WTC11 (cell line): ENCODE data around the gene UCK1. TPM values are rescaled to one million over a fixed set of nuclear protein-coding genes. Genes with fewer than 3 reads are reported as not detected.
A peak's percentile ranks its signal among the peaks of the same experiment; 100 is the strongest.

ENCODE experiments used
- ATF1 ChIP-seq: sonication (generic); formaldehyde crosslinking; IDR thresholded peaks from 2 replicates; pipeline ENCODE4 v1.8.1; 2023; ENCODE audit warnings: mild to moderate bottlenecking, moderate library complexity, missing genetic modification reagents
- CBFB ChIP-seq: sonication (generic); formaldehyde crosslinking; IDR thresholded peaks from 2 replicates; pipeline ENCODE4 v1.8.1; 2022; ENCODE audit warnings: mild to moderate bottlenecking, low read depth, missing genetic modification reagents
- CREB1 ChIP-seq: sonication (generic); formaldehyde crosslinking; IDR thresholded peaks from 2 replicates; pipeline ENCODE4 v1.8.0; 2023; ENCODE audit warnings: mild to moderate bottlenecking, missing genetic modification reagents
- FOXJ3 ChIP-seq: sonication (generic); formaldehyde crosslinking; IDR thresholded peaks from 2 replicates; pipeline ENCODE4 v1.9.0; 2021; ENCODE audit warnings: missing genetic modification reagents, mild to moderate bottlenecking, borderline replicate concordance
- GABPB1 ChIP-seq: sonication (generic); formaldehyde crosslinking; IDR thresholded peaks from 2 replicates; pipeline ENCODE4 v1.8.1; 2023; ENCODE audit warnings: mild to moderate bottlenecking, missing genetic modification reagents
- JAZF1 ChIP-seq: fragments of 250-450 bp; sonication (Bioruptor Pico); IDR thresholded peaks from 2 replicates; pipeline ENCODE4 v1.9.0; 2021; ENCODE audit warnings: moderate library complexity, mild to moderate bottlenecking, inconsistent platforms
- PRRX2 ChIP-seq: fragments of 250-450 bp; sonication (Bioruptor Pico); IDR thresholded peaks from 2 replicates; pipeline ENCODE4 v1.8.0; 2021; ENCODE audit warnings: mild to moderate bottlenecking
- RELA ChIP-seq: sonication (generic); formaldehyde crosslinking; IDR thresholded peaks from 2 replicates; pipeline ENCODE4 v1.8.1; 2022; ENCODE audit warnings: missing genetic modification reagents, mild to moderate bottlenecking, borderline replicate concordance
- SP1 ChIP-seq: sonication (generic); formaldehyde crosslinking; conservative IDR thresholded peaks from 2 replicates; pipeline ENCODE4 v1.8.1; 2022; ENCODE audit warnings: missing genetic modification reagents
- ZBTB21 ChIP-seq: sonication (generic); formaldehyde crosslinking; IDR thresholded peaks from 2 replicates; pipeline ENCODE4 v1.8.1; 2023; ENCODE audit warnings: mild to moderate bottlenecking, missing genetic modification reagents, borderline replicate concordance
- ZNF121 ChIP-seq: sonication (generic); formaldehyde crosslinking; IDR thresholded peaks from 2 replicates; pipeline ENCODE4 v1.8.0; 2023; ENCODE audit warnings: missing genetic modification reagents
- ZNF317 ChIP-seq: sonication (generic); formaldehyde crosslinking; IDR thresholded peaks from 2 replicates; pipeline ENCODE4 v1.8.1; 2023; ENCODE audit warnings: low read depth, mild to moderate bottlenecking, moderate library complexity, missing genetic modification reagents, borderline replicate concordance
- ZNF671 ChIP-seq: fragments of 250-450 bp; sonication (Bioruptor Pico); IDR thresholded peaks from 2 replicates; pipeline ENCODE4 v1.8.0; 2021; ENCODE audit warnings: mild to moderate bottlenecking
- total RNA-seq: library from RNA; stranded (reverse); gene quantifications from 3 replicates; pipeline ENCODE4 v1.2.3, GENCODE V29; 2021
- TF ChIP-seq, protein P1 (sequence below): sonication (generic); formaldehyde crosslinking; IDR thresholded peaks from 2 replicates; pipeline ENCODE4 v1.8.0; 2023; ENCODE audit warnings: missing genetic modification reagents, mild to moderate bottlenecking, borderline replicate concordance
- TF ChIP-seq, protein P2 (sequence below): sonication (generic); formaldehyde crosslinking; IDR thresholded peaks from 2 replicates; pipeline ENCODE4 v1.8.1; 2023; ENCODE audit warnings: mild to moderate bottlenecking, missing genetic modification reagents
- TF ChIP-seq, protein P3 (sequence below): sonication (generic); formaldehyde crosslinking; IDR thresholded peaks from 2 replicates; pipeline ENCODE4 v1.8.0; 2022; ENCODE audit warnings: mild to moderate bottlenecking, missing genetic modification reagents
- TF ChIP-seq, protein P4 (sequence below): sonication (generic); formaldehyde crosslinking; IDR thresholded peaks from 2 replicates; pipeline ENCODE4 v1.8.0; 2022; ENCODE audit warnings: mild to moderate bottlenecking, missing genetic modification reagents
- TF ChIP-seq, protein P5 (sequence below): fragments of 250-450 bp; sonication (Bioruptor Pico); IDR thresholded peaks from 2 replicates; pipeline ENCODE4 v2.1.2; 2022; ENCODE audit warnings: mild to moderate bottlenecking, moderate library complexity
- TF ChIP-seq, protein P6 (sequence below): sonication (generic); formaldehyde crosslinking; IDR thresholded peaks from 2 replicates; pipeline ENCODE4 v1.8.1; 2022; ENCODE audit warnings: mild to moderate bottlenecking, moderate library complexity, missing genetic modification reagents
- TF ChIP-seq, protein P7 (sequence below): sonication (generic); formaldehyde crosslinking; IDR thresholded peaks from 2 replicates; pipeline ENCODE4 v1.8.1; 2023; ENCODE audit warnings: mild to moderate bottlenecking, missing genetic modification reagents, moderate library complexity

UCK1 gene
- total RNA-seq, 1 experiment from 2014 or later, result 29.6 TPM

DNA sequence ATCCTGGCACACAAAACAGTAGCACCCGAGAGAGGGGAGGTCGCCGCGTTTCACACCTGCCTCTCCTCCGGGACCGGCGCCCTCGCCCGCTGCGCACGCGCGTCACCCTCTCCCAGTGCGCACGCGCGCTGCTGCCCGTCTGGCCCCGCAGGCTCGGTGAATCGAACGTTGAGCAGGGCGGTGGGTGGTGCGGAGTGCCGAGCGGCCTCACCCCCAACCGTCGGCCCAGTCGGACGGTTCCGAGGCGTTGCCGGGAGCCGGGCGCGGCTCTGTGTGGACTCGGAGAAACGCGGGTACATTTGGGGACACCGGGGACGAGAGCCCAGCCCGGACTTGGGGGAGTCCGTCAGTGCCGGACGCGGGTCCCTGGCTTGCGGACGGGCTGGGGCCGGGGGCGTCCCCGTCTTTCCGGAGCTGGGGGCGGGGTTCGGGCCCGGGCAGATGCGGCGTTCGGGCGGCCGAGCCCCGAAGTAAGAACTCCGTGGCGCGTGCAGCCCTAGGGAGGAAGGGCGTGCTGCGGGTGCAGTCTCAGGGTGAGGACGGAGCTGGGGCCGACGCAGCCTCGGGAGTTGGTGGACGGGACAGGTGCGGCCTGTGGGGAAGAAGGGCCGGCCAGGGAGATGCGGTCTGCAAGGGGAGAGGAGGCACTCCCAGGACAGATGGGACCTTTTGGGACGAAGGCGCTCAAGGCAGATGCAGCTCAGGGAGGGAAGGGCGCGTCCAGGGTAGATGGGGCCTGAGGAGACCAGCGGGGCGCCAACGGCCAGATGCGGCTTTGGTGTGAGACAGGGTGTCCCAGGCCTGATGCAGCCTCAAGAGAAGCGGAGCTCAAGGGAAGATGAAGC, 28.1 kb downstream of the UCK1 start, which contains the start of gene POMT1 (continued):
- TF ChIP-seq RELA (0 out of 2 replicates have a peak, but pooled peaks have one; percentile 62), ZNF317 (CRISPR knock-in tag) (peak; percentile 37; the same call in 1 of the 2 replicates), ZBTB21 (peak; percentile 31; the same call in 1 of the 2 replicates), CBFB (peak; percentile 82; the same call in 1 of the 2 replicates), JAZF1 (CRISPR knock-in tag) (no peak), ZNF121 (CRISPR knock-in tag) (peak; percentile 27; the same call in 1 of the 2 replicates), ZNF671 (CRISPR knock-in tag) (0 out of 2 replicates have a peak, but pooled peaks have one; percentile 16), CREB1 (CRISPR knock-in tag) (peak; percentile 85), GABPB1 (0 out of 2 replicates have a peak, but pooled peaks have one; percentile 21), FOXJ3 (CRISPR knock-in tag) (no peak), ATF1 (peak; percentile 77; the same call in 1 of the 2 replicates), PRRX2 (CRISPR knock-in tag) (no peak), SP1 (CRISPR knock-in tag) (peak; percentile 65; the same call in 1 of the 2 replicates)
- TF ChIP-seq, protein P1, sequence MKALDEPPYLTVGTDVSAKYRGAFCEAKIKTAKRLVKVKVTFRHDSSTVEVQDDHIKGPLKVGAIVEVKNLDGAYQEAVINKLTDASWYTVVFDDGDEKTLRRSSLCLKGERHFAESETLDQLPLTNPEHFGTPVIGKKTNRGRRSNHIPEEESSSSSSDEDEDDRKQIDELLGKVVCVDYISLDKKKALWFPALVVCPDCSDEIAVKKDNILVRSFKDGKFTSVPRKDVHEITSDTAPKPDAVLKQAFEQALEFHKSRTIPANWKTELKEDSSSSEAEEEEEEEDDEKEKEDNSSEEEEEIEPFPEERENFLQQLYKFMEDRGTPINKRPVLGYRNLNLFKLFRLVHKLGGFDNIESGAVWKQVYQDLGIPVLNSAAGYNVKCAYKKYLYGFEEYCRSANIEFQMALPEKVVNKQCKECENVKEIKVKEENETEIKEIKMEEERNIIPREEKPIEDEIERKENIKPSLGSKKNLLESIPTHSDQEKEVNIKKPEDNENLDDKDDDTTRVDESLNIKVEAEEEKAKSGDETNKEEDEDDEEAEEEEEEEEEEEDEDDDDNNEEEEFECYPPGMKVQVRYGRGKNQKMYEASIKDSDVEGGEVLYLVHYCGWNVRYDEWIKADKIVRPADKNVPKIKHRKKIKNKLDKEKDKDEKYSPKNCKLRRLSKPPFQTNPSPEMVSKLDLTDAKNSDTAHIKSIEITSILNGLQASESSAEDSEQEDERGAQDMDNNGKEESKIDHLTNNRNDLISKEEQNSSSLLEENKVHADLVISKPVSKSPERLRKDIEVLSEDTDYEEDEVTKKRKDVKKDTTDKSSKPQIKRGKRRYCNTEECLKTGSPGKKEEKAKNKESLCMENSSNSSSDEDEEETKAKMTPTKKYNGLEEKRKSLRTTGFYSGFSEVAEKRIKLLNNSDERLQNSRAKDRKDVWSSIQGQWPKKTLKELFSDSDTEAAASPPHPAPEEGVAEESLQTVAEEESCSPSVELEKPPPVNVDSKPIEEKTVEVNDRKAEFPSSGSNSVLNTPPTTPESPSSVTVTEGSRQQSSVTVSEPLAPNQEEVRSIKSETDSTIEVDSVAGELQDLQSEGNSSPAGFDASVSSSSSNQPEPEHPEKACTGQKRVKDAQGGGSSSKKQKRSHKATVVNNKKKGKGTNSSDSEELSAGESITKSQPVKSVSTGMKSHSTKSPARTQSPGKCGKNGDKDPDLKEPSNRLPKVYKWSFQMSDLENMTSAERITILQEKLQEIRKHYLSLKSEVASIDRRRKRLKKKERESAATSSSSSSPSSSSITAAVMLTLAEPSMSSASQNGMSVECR (CRISPR knock-in tag), result no peak; the same call in 1 of the 2 replicates
- TF ChIP-seq, protein P2, sequence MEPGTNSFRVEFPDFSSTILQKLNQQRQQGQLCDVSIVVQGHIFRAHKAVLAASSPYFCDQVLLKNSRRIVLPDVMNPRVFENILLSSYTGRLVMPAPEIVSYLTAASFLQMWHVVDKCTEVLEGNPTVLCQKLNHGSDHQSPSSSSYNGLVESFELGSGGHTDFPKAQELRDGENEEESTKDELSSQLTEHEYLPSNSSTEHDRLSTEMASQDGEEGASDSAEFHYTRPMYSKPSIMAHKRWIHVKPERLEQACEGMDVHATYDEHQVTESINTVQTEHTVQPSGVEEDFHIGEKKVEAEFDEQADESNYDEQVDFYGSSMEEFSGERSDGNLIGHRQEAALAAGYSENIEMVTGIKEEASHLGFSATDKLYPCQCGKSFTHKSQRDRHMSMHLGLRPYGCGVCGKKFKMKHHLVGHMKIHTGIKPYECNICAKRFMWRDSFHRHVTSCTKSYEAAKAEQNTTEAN, result no peak
- TF ChIP-seq, protein P3, sequence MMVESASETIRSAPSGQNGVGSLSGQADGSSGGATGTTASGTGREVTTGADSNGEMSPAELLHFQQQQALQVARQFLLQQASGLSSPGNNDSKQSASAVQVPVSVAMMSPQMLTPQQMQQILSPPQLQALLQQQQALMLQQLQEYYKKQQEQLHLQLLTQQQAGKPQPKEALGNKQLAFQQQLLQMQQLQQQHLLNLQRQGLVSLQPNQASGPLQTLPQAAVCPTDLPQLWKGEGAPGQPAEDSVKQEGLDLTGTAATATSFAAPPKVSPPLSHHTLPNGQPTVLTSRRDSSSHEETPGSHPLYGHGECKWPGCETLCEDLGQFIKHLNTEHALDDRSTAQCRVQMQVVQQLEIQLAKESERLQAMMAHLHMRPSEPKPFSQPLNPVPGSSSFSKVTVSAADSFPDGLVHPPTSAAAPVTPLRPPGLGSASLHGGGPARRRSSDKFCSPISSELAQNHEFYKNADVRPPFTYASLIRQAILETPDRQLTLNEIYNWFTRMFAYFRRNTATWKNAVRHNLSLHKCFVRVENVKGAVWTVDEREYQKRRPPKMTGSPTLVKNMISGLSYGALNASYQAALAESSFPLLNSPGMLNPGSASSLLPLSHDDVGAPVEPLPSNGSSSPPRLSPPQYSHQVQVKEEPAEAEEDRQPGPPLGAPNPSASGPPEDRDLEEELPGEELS (CRISPR knock-in tag), result peak; percentile 92
- TF ChIP-seq, protein P4, sequence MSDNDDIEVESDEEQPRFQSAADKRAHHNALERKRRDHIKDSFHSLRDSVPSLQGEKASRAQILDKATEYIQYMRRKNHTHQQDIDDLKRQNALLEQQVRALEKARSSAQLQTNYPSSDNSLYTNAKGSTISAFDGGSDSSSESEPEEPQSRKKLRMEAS, result peak; percentile 91
- TF ChIP-seq, protein P5, sequence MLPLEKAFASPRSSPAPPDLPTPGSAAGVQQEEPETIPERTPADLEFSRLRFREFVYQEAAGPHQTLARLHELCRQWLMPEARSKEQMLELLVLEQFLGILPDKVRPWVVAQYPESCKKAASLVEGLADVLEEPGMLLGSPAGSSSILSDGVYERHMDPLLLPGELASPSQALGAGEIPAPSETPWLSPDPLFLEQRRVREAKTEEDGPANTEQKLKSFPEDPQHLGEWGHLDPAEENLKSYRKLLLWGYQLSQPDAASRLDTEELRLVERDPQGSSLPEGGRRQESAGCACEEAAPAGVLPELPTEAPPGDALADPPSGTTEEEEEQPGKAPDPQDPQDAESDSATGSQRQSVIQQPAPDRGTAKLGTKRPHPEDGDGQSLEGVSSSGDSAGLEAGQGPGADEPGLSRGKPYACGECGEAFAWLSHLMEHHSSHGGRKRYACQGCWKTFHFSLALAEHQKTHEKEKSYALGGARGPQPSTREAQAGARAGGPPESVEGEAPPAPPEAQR (CRISPR knock-in tag), result no peak
- TF ChIP-seq, protein P6, sequence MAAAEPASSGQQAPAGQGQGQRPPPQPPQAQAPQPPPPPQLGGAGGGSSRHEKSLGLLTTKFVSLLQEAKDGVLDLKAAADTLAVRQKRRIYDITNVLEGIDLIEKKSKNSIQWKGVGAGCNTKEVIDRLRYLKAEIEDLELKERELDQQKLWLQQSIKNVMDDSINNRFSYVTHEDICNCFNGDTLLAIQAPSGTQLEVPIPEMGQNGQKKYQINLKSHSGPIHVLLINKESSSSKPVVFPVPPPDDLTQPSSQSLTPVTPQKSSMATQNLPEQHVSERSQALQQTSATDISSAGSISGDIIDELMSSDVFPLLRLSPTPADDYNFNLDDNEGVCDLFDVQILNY (CRISPR knock-in tag), result peak; percentile 85; the same call in 1 of the 2 replicates
- TF ChIP-seq, protein P7, sequence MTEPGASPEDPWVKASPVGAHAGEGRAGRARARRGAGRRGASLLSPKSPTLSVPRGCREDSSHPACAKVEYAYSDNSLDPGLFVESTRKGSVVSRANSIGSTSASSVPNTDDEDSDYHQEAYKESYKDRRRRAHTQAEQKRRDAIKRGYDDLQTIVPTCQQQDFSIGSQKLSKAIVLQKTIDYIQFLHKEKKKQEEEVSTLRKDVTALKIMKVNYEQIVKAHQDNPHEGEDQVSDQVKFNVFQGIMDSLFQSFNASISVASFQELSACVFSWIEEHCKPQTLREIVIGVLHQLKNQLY, result peak; percentile 81; the same call in 1 of the 2 replicates
